ENCODE data around the gene SMCO2.

- TF ChIP-seq CTCF (IDR thresholded peaks at IDR 0.05; ENCODE audit: low read length) (no peak), EZH2 (optimal IDR thresholded peaks at IDR 0.05; ENCODE audit: low read depth, low read length) (no peak)
Observed at GRCh38 chr12:27550653-27550975, 104.1 kb downstream of the SMCO2 start.

Data from MM.1S (cell line).